ENCODE measurements around the gene ADCYAP1R1.

GRCh38 chr7:31104361-31105255, 52.5 kb downstream of the ADCYAP1R1 start:
- TF ChIP-seq CTCF (IDR thresholded peaks at IDR 0.05) (no peak), POLR2A (IDR thresholded peaks at IDR 0.05) (no peak)

Measured in right lobe of liver (tissue), 4 donors.